IPS DF 19.7 (cell line): ENCODE measurements around the gene MYO10.
A peak's percentile ranks its signal among the peaks of the same experiment; 100 is the strongest.
"Not testable (repeated sequence)": the region's sequence is repeated elsewhere in the genome, so short reads cannot be mapped to it uniquely, and the experiment has no call there.

Experiments used
- DNase-seq: peaks from one replicate; pipeline ENCODE4 v3.0.0-alpha.2; 2013; ENCODE audit warnings: low read depth, low spot score

MYO10 gene

DNA sequence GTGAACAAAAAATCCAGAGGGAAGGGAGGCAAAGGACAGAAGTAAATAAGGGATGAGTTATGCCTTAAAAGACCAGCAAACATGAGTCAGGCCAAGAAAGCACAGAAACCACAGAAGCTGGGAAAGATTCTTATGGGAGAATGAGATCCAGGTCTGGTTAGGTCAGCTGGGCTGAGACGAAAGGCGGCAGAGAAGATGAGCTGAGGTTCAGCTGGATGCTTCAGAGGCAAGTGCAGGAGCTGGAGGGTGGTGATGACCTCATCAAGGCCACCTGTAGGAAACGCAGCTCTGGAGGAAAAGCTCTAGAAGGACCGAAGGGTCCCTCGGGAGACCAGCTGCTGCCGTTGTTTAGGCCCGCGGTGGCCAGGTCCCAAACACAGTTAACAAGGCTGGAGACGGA, 152.0 kb downstream of the MYO10 start:
- no peak for DNase-seq

DNA sequence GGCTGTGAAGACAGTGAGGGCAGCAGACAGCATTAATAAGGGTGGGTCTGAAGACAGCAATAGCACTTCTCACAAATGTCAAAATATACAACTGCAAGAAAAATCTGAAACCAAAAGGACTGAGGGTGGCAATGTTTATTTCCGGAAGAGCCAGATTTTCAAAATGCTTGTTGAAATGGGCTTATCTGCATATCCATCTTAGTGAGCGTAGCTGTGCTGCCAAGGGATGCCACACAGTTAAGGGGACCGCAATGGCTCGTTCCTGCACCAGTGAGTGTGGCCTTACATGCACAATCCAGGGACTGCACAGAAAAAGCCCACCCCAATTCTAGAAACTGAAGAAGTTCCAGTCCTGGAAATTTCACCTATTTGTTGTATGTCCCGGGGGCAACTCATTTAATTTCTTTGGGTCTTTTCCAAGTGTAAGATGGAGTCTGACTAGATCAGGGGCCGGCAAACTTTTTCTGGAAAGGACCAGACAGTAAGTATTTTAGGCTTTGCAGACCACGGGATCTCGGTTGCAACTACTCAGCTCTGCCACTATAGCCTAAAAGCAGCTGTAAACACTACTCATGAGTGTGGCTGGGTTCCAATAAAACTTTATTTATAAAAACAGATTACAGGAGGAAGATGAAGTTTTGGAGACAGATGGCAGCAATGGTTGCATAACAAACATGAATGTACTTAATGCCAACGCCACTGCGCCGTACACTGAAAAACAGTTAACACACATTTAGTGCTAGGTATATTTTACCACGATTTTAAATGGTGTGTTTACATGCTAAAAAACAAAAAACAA, 154.1 kb downstream of the MYO10 start:
- no peak for DNase-seq

DNA sequence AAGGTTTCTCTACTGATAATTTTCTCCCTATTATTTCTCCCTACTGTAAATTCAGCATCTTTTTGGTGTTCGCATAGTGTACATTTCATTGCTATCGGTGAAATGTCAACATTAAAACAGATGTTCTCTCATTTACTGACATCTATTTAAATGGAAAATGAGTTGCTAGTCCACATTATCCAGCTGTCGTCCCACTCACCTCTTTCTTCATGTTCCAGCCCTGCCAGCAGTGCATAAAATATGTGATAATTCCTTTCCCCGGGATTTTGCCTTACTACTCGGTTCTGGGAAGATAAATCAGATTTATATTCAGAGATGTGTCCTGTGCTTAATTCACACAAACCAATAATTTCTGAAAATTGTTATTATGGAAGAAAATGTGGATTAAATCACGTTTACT, 155.8 kb downstream of the MYO10 start:
- DNase-seq: no peak

DNA sequence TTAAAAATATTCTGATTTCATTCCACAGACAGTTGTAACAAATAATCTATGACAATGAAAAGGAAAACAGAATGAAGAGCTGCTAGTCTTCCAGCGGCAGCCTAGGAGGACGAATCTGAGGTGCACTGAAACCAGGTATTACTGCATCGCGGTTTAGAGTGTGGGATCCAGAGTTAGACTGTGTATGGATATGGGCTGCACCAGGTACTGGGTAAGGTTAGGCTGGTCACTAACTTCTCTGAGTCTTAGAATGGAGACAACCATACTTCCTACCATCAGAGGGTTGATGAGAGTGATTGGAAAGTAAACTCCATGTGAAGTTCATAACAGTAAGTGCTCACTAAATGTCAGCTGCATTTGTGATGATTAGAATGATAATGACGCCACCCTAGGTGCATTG, 158.7 kb downstream of the MYO10 start:
- no peak for DNase-seq

DNA sequence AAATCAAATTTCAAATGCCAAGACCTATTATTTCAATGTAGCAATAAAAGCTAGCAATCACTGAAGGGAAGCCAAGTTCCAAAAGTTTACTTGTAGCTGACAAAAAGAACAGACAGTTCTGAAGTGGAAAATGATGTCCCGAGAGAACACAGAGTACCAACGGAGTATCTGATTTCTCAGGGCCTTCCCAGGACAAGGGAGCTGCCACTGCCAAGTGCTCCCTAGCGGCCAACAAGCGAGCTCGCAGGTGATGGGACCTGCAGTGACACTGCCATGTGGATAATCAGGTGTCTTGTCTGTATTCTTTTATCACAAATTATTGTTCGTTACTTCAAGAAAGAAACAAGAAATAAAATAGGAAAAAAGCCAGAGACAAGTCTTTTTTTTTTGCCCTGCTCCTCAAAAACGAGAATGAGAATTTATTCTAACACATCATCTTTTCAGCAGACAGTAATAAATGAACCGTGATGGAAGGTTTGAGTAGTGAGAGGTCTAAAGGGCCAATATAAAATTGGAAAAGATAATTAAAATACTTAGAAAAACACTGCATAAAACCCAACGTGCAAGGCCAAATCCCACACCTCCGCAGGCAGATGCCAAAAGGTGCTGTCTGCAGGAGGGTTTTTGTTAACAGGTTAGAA, 159.4 kb downstream of the MYO10 start:
- DNase-seq: peak; percentile 38

DNA sequence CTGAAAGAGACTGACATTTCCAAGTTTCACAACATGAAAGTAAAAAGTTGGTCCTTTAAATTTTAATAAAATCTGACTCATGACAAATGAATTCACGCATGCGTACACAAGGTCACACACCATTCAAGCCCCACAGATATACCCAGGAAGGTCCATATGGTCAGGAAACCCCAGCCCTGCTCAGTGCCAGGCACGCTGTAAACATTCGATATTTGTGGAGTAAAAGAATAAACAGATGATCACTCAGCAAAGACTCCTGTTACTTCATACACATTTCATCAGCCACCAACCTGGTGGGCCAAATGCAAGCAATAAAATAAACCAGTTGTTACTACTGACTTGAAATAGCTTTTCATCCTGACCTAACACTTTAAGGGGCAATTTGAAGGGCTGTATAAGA, 161.3 kb downstream of the MYO10 start:
- no peak for DNase-seq

DNA sequence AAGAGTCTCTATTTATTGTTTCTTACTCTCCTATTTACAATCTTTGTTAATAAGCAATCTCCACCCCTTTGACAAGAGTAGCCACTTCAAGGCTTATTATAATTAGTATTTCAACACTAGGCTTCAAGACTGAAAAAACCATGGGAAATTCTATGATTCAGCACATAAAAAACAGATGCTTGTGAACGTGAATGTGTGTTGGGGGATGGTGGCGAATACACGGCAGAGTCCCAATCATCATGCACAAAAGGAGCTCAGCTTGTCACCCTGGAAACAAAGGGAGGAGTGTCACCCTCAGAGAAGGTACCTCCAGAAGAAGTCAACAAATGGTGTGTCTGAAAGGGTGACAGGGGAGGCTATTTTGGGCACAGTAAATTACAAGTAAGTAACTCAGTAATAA, 162.1 kb downstream of the MYO10 start:
- no peak for DNase-seq

DNA sequence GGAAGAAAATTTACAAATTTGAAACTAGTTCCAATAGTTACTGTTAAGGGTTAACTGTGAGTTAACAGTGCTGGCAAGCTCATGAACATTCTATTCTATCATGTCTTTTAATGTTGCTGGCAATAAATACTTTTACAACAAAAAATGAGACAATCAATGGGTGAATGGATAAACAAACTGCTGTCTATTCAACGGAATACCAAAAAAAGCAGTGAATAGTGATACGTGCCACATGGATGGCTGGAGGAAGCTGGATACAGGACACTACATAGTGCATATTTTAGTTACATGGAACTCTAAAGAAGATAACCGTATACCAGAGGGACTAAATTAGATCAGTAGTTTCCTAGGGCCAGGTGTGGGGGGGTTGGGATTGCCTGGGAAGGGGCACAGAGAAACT, 163.5 kb downstream of the MYO10 start:
- no peak for DNase-seq

DNA sequence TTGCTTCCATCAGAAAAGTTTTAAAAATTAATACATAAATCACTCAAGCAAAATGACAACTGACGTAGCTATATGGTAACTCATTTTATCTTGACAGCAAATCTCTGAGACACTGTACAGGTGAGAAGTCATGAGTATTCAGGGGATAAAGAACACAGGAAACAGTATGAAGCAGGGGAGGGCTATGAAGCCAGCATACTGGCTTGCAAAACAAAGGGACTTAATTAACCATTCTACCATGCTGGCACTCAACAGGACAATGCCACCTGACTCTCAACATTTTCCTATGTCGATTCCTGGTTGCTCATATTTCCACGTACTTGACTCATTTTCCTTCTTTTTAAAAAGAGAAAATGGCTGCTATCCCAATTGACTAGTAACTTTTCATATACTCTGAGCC, 167.9 kb downstream of the MYO10 start:
- DNase-seq: no peak

DNA sequence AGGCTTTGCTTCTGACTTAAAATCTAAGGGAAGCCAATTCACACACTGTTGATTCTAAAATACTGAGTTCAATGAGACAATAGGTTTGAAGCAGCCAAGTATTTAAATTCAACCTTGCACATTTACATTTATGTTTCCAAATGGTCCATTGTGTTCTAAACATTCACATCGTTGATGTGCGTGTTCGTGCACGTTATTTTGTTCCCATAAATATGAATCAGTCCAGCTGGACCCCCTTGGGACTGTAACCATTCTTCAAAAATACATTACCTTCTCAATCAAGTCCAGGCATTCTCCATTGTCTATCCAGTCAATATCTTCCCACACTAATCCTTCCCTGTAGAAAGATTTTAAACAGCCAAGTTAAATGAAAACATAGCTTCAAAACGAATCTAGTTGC, 172.9 kb downstream of the MYO10 start:
- DNase-seq: no peak

DNA sequence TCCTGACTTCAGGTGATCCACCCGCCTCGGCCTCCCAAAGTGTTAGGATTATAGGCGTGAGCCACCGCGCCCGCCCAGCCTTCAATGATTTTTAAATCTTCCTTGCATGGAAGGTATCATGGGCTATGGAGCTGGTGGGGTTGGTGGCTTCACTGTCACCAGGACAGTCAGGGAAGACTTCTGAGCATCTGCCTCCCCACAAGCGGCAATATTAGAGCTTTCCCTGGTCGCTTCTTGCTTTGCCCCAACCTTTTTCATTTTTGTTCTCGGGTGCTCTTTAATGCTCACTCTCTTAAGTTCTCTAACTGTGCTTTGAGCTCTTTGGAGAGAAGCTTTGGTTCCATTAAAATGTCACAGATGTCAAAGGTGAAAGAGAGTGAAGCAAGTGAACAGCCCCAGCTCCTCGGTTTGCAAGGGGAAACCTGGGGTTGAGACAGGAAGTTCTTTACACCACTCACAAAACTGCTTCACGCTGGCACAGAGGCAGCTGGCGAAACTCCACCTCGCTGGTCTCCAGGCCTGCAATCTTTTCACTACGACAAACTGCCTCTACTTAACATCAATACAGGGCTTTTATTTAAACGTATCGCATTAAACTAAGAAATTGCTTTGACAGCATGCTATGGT, 176.8 kb downstream of the MYO10 start:
- no peak for DNase-seq

DNA sequence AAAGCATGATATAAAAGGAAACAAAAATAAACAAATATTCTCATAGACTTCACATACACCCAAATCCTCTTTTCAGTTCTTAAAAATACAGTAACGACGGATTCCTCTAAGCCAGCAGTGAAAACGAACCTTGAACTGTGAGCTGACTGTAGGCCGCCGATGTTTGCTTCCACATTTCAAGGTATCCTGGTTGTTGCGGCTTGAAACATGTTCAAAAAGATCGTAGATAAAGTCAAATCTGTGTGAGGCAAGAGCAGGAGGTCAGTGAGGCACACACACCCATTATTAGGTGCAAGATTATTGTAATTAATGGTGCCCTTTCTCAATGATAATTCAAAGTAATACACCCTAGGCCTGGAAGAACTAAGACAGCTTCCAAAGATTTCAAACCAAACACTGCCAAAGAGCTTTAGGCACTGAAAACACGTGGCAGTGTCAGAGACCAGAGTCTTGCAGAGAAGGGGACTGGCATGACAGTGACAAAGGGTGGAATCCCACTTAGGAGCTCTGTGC, 178.0 kb downstream of the MYO10 start:
- no peak for DNase-seq

DNA sequence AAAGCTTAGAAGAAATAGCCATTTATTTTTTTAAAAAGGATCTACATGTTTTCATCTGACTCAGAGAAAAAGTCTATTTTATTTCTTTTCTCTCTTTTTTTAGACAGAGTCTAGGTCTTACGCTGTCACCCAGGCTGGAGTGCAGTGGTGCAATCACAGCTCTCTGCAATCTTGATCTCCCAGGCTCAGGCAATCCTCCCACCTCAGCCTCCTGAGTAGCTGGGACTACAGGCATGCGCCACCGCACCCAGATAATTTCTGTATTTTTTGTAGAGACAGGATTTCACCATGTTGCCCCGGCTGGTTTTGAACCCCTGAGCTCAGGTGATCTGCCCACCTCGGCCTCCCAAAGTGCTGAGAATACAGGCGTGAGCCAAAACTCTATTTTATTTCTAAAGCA, 178.5 kb downstream of the MYO10 start:
- DNase-seq: not testable (repeated sequence)

DNA sequence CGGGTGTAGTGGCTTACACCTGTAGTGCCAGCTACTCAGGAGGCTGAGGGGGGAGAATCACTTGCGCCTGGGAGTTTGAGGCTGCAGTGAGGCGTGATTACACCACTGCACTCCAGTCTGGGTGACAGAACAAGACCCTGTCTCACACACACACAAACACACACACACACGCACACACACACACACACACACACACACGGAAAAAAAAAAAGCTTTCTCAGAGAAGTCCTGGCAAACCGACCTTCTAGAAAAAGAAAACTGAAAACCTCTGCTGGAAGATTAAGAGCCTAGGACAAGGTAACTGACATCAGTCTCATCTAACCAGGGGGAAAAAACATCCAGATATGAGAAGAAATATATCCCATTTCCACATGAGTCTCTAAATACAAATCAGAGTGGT, 178.9 kb downstream of the MYO10 start:
- no peak for DNase-seq

DNA sequence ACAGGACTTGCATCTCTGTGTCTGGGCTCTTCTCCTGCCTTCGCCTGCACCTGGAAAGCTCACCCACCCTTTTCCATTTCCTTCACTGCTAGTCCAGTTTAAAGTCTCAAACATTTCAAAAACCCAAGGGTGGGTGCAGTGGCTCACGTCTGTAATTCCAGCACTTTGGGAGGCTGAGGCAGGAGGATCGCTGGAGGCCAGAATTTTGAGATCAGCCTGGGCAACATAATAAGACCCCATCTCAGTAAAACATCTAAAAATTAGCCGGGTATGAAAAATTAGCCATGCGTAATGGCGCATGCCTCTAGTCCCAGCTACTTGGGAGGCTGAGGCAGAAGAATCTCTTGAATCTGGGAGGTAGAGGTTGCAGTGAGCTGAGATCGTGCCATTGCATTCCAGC, 179.4 kb downstream of the MYO10 start:
- DNase-seq: no peak

DNA sequence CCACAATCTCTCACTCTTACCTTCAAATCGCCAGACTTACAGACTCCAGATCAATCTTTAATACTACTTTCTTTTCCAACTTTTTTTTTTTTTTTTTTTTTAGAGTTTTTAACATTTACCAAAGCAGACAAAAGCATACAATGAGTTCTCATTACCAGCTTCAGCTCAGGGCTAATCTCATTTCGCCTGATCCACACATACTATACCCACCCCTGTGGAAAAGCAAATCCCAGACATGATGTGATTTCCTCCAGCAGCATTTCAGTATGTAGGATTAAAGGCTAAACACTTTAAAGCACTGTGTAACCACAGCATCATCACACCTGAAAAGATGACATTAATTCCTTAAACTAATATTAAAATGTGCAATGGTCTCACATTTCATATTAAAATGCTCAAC, 180.4 kb downstream of the MYO10 start:
- DNase-seq: no peak

DNA sequence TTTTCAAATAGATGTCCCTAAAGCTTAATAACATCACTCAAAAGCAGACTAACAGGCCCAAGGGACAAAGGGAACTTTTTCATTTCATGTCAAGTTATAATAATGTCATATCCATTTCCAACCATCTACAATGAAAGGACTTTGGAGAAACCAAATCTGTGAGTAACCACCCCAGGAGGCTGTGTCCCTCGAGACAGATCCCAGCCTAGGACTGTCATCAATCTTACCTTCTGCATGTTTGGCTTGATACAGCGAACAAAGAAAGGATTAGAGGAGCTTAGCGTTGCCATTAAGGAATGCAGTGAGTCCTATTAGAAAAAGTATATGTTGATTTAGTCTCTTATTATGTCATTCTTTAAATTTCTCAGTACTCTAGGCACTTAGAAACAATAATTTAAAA, 181.5 kb downstream of the MYO10 start:
- DNase-seq: no peak

DNA sequence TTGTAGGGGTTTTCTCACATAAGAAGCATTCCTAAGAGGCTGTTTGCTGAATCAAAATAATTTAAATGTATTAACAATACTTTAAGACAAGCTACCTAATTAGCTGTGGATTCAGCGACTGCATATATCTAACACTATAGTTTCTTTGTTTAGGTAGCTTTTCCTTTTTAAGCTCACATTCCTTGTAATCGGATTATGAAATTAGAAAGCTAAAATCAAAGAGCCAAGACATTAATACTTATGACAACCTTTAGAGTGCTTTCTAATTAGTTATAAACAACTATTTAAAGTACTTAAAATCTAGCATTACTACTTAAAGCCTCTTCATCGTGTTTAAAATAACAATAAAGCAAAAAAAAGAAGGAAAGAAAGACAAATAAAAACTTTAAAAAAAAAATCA, 182.0 kb downstream of the MYO10 start:
- no peak for DNase-seq

DNA sequence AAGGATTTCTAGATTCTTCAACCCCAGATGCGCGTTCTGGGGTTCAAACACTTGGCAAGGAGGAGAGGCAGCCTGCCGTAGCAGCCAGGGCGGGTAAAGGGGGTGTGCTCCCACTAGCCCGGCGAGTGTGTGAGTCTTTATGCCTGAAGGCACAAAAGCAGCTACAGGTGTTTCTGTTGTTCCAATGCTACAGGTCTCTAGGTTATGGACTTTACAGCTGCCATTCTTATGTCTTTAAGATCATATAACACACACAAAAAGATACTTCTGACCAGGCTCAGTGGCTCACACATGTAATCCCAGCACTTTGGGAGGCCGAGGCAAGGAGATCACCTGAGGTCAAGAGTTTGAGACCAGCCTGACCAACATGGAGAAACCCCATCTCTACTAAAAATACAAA, 185.6 kb downstream of the MYO10 start:
- DNase-seq: no peak

DNA sequence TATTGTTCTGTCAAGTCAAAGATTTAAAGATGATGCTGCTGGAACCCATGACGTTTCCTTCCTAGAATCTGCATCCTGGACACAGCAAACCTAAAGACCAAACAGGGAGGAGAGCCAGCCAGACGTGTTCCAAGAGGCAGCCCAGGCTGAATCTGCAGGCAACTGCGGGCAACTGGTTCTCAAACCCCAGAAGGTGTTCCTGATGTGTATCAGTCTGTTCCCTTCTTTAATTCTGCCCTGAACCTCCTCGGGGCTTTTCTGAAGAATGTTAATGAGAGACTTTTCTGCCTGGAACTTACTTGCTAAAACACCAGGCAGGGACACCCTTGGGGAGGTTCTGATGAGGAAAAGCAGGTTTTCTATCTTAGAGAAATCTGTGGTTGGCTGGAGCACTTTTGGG, 186.5 kb downstream of the MYO10 start:
- DNase-seq: no peak

DNA sequence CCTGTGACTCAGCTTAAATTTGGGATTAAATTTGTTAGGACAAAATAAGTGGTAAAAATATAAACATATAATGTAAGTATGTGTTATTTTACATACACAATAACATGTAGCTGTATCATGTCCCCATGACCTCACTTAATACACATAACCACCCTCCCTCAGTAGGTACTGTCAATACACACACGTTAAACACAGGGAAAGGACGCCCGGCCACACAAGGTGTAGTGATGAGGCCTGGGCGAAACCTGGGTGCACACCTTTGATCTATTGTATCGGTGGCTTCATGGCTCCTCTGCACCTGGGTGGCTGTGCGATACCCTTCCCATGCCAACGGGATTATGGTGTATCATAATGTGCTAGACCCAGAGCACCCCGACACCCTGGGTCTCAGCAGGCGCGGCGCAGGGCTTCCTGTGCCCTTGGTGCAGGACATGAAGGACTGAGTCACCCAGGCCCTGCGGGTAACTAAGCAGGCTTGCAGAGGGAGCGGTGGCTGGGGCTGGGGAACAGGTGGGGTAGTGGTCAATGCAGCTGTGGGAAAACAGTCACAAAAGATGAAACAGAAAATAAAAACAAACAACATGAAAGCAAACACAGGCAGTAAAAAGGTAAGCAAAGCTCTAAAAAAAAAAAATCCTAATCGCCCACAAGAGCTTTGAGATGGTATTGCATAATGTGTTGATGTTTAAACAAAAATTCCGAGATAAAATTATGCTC, 191.8 kb downstream of the MYO10 start:
- DNase-seq: no peak

DNA sequence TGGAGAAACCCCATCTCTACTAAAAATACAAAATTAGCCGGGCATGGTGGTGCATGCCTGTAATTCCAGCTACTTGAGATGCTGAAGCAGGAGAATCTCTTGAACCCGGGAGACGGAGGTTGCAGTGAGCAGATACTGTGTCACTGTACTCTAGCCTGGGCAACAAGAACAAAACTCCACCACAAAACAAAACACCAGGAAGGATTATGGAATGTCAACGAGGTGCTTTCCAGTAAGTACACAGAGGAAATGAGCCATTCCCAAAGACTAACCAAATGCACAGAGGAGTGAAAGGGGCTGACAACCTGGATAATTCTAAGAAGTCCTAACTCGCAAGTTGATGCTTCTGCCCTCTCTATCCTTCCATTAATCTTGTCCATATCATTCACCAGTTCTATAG, 193.2 kb downstream of the MYO10 start:
- no peak for DNase-seq
